ENCODE data around the gene LRRC4C.
A peak's percentile ranks its signal among the peaks of the same experiment; 100 is the strongest.

GRCh38 chr11:41113160-41113559, 346.3 kb downstream of the LRRC4C start:
- TF ChIP-seq RAD21 (conservative IDR thresholded peaks at IDR 0.05) (no peak), EZH2 (IDR thresholded peaks at IDR 0.05; ENCODE audit: borderline replicate concordance, insufficient read depth, low read length, poor library complexity, severe bottlenecking) (no peak), CTCF (IDR thresholded peaks at IDR 0.05; ENCODE audit: poor library complexity, severe bottlenecking) (no peak), POLR2AphosphoS5 (IDR thresholded peaks at IDR 0.05) (peak; percentile 55), REST (IDR thresholded peaks at IDR 0.05; ENCODE audit: borderline replicate concordance) (no peak)

Data from neural cell (in vitro differentiated cells).